GM18517 (cell line): ENCODE results near the gene KERA.
"Not testable (repeated sequence)": the region's sequence is repeated elsewhere in the genome, so short reads cannot be mapped to it uniquely, and the experiment has no call there.

Experiments
- ATAC-seq: cut with Tn5 transposase; IDR thresholded peaks from one replicate; pipeline ENCODE4 v1.9.1; 2021; ENCODE audit warnings: mild to moderate bottlenecking, moderate library complexity; ENCODE audit not compliant: unreplicated experiment

Gene KERA, protein sequence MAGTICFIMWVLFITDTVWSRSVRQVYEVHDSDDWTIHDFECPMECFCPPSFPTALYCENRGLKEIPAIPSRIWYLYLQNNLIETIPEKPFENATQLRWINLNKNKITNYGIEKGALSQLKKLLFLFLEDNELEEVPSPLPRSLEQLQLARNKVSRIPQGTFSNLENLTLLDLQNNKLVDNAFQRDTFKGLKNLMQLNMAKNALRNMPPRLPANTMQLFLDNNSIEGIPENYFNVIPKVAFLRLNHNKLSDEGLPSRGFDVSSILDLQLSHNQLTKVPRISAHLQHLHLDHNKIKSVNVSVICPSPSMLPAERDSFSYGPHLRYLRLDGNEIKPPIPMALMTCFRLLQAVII

GRCh38 chr12:91057368-91058165, at the start of gene KERA:
KERA (minus strand) TSS chr12:91058024; CDS start chr12:91056281, 1,743 bp downstream.
- no peak for ATAC-seq

DNA sequence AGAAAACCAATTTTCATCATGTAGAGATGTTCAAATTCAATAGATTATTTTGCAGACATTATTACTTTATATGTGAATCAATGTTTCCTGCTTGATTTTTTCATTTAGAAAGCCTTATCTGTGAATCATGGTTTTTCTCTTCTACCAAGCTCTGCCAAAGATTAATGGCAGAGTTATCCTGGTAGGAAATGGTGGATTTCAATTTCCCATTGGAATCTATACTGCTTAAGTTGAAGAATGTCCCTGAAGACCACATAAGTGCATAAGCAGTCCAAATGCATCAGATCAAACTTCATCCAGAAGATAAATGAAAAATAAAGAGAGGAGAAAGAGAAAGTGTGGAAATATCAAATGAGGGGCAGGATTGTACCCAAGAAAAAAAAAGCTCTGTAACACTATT, 48.5 kb upstream of the KERA start:
- ATAC-seq, result no peak

DNA sequence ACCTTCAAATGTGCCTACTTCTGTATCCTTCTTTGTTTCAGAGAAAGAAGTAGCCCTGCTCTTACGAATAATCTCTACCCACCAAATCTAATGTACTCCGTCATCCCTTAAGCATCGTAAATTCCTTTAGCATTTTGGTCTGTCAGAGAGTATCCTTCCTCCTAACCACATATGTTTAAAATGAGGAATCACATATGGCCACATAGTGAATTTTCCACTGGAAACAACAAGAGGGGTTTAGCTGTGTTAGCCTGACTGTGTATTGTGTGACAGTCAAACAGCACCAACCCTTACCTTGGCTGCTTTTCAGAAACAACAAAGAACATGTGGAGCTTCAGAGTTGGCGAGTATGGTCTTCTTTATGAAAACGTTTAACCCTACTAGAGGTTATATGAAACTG, 48.0 kb upstream of the KERA start:
- ATAC-seq, result no peak

GRCh38 chr12:91104812-91105466, 47.1 kb upstream of the KERA start:
- peak; percentile 77 for ATAC-seq

DNA sequence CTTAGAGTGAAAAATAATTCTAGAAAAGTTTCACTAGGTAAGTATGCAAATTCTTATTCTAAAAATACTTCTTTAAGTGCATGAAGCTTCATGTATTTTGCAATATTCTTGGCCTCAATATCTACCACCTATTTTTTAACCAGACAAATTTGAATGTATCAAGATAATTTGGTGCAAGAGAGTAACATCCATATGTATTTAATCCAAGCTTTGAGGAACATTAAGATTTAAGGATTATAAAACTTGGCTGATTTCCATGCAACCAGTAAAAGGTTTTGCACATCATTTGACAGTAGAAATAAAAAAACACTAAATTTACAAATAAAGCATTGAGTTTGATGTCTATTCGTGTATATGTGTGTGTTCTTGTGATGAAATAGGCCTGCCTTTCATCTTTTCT, 45.8 kb upstream of the KERA start:
- ATAC-seq, result no peak

GRCh38 chr12:91103101-91103500, 45.3 kb upstream of the KERA start:
- no peak for ATAC-seq

DNA sequence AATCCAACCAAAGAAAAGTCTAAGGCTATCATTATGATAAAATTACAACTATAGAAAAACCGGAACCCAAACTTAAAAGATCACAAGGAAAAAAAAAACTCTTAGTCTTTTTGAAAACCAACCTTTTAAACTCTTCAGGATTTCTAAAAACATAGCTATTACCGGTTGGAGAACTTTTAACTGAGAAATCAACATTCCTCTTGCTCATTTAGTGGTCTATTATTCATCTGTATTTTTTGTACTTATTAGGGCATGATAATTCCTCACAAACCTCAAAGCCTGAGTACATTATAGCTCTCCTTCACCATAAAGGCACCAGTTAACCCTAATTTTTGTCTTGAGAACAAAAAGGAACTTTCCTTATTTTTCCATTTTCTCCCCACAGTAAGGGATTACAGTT, 43.1 kb upstream of the KERA start:
- no peak for ATAC-seq

DNA sequence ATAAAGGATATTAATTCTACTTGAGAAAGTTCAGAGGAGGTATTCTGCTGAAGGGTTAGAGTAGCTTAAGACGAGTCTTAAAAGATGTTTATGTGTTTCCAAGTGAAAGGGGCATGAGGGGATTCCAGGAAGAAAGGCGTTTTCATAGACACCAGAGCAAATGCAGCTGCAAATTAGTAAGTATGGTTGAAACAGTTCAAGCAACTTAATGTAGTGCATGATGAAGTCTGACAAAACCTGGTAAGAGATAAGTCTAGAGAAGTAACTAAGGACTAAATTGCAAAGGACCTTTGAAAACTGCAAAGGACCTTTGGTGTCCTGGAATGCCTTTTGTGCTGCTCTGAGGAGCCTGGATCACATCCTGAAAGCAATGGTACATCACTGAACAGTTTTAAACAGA, 42.0 kb upstream of the KERA start:
- no peak for ATAC-seq

DNA sequence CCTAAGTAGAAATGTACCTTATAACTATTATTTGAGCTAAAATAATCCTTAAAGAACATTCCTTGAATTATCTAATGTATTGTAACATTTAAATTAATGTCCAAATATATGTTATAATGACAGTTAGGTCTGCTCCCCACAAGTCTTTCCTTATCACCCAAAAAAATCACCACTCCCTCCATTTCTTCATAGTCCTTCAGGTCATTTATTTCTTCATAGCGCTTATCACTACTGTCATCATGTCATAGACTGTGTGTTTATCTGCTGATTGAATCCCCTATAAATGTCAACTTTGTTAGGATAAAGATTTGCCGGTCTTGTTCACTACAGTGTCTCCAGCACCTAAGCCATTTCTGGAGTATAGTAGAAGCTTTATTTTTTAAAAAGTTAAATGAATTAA, 41.5 kb upstream of the KERA start:
- ATAC-seq, result no peak

- ATAC-seq, result no peak
Measured at GRCh38 chr12:91098941-91099340, 41.1 kb upstream of the KERA start.

DNA sequence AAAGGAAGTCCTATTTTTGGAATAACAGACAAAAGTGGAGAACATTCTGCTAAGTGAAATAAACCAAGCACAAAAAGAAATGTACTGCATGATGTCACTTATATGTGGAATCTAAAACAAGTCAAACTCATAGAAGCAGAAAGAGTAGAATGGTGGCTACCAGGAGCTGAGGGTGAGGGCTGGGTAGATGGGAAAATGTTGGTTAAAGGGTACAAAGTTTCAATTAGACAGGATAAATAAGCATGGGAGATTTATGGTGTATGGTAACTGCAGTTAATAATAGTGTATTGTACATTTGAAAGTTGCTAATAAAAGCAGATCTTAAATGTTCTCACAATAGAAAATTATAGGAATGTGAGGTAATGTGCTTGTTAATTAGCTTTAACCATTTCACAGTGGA, 40.6 kb upstream of the KERA start:
- ATAC-seq, result no peak

DNA sequence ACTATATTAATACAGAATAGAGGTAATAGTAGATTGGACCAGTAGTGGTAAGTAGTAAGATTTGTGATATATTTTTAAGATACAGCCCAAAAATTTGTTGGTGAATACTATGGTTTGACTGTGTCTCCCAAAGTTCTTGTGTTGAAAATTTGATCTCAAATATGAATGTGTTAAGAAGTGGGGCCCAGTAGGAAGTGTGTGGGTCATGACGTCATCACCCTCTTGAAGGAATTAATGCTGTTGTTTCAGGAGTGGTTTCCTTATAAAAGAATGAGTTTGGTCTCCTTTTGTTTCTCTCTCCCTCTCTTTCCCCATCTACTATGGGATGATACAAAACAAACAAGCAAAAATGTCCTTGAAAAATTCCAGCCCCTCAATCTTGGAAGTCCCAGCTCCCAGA, 37.1 kb upstream of the KERA start:
- no peak for ATAC-seq

GRCh38 chr12:91094032-91094662, 36.3 kb upstream of the KERA start:
- ATAC-seq, result no peak

DNA sequence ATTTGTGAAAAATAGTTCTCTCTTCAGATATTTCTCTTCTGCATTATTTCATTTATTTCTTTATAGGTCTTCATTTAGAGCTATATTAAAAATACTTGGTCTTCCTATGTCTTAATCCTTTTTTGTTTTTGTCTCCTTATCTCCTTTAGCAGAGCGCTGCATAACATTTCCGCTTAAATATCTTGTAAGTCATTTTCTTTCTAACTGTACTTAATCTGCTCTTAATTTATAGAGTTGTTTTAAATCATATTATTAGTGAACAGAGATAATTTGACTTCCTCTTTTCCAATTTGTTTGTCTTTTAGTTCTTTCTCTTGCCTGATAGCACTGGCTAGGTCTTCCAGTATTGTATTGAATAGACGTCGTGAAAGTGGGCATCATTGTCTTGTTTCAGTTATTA, 35.5 kb upstream of the KERA start:
- ATAC-seq, result no peak

GRCh38 chr12:91091916-91092715, 34.3 kb upstream of the KERA start:
- ATAC-seq, result no peak

DNA sequence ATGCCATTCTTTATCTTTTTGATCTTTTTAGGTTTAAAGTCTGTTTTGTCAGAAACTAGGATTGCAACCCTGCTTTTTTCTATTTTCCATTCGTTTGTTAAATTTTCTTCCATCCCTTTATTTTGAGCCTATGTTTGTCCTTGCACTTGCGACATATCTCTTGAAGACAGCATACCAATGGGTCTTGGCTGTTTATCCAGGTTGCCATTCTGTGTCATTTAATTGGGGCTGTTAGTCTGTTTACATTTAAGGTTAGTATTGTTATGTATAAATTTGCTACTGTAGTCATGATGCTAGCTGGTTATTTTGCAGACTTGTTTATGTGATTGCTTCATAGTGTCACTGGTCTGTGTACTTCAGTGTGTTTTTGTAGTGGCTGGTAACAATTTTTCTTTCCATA, 32.1 kb upstream of the KERA start:
- ATAC-seq, result not testable (repeated sequence)

DNA sequence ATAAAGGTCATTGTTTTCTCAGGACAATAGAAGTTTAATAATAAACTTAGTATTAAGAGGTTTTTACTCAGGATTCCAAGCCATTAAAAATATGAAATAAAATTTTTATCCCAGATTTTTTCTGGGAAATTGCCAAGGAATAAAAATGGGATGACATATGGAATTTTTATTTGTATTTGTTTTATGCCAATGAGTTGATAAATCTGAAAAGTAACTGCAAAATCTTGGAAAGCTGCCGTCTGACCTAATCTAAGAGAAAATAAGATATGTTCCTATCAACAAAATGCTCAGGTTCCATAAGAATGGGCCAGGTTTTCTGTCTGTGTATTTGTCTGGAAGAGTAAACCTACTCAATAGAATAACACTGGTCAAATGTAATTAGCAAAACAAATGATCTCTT, 22.2 kb upstream of the KERA start:
- no peak for ATAC-seq

DNA sequence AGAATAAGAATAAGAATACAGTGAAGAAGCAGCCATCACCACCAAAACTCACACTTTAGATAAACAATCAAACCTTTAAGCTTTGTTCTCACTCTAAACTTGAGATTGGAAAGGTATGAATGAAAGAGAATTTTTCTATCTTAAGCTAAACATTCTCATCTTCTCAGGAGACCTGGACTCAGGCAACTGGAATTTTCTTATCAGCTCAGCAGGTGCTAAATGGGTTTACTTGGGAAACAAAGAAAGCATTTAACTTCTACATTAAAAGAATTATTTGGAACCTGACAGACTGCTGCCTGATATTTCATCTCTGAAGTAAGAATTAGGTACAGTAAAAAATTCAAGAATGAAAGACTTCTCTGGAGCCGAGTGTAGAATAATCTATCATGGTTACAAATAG, 20.7 kb upstream of the KERA start:
- no peak for ATAC-seq

DNA sequence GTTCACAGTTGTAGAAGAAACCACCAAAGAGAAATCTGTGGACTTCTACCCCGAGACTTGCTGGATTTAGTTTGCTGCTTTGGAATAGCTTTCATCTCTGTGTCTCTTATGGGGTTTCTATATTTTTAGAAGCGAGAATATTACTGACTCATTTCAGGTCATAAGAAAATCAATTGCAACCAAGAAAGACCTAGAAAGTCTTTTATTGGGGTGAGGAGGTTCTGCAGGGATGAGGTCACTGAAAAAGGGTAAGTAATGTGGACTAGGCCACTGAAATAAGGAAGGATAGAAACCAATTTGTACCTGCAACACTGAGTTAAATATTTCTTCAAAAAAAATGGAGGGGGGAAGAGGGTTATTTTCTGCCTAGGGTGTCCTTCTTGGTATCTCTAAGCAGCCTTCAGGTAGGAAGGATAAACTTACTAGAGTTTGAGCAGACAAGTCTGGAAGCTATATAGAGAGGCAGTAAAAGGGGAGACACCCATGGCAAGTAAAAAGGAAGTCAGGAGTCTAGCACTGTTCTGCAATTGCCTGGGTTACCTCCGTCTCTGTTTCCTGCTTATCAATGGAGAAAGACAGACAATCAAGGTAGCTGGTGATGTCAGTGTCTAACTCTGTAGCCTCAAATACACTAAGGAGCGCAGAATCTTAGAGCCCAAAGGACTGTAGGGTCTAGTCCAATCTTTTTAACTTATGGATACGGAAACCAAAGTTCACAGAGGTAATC, 19.6 kb upstream of the KERA start:
- ATAC-seq, result no peak

DNA sequence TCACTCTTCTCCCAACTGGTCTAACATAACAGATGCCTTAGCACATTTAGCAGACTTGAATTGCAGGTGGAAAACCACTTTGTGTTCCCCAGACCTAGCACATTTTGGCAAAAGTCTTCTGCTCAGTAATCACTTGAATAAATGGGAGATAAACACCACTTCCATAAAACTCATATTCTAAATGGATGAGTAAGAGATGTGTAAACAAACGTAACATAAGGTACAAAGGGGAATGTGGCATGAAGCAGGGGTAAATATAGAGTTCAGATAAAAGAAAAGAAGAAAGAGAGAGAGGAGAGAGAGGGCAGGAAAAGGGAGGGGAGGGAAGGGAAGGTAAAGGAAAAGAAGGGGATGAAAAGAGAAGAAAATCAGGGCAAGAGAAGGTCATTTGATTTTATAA, 17.0 kb upstream of the KERA start:
- ATAC-seq, result no peak
